SK-N-SH treated with all-trans-retinoic acid at 6 μM for 48 hours (cell line): ENCODE results near the gene RUFY3.

ENCODE experiments used
- ARNTL ChIP-seq: fragments of 450-650 bp; formaldehyde crosslinking; IDR thresholded peaks from 2 replicates; pipeline ENCODE4 v1.5.0; 2020; ENCODE audit warnings: low read depth, mild to moderate bottlenecking, moderate library complexity, borderline replicate concordance
- CSDC2 ChIP-seq: fragments of 250-450 bp; sonication (Bioruptor Pico); IDR thresholded peaks from 2 replicates; pipeline ENCODE4 v1.5.0; 2020; ENCODE audit warnings: mild to moderate bottlenecking, moderate library complexity
- RARB ChIP-seq: fragments of 250-450 bp; sonication (Bioruptor Pico); IDR thresholded peaks from 2 replicates; pipeline ENCODE4 v1.8.0; 2021; ENCODE audit warnings: mild to moderate bottlenecking, moderate library complexity
- ZFP3 ChIP-seq: fragments of 250-450 bp; sonication (Bioruptor Pico); IDR thresholded peaks from 2 replicates; pipeline ENCODE4 v1.5.0; 2020; ENCODE audit warnings: mild to moderate bottlenecking, moderate library complexity
- ZNF70 ChIP-seq: fragments of 450-650 bp; formaldehyde crosslinking; IDR thresholded peaks from 2 replicates; pipeline ENCODE4 v1.5.0; 2020; ENCODE audit warnings: mild to moderate bottlenecking, moderate library complexity
- TF ChIP-seq, protein P1 (sequence below): fragments of 250-450 bp; sonication (Bioruptor Pico); IDR thresholded peaks from 2 replicates; pipeline ENCODE4 v1.5.0; 2020; ENCODE audit warnings: mild to moderate bottlenecking, moderate library complexity
- TF ChIP-seq, protein P2 (sequence below): fragments of 250-450 bp; sonication (Bioruptor Pico); IDR thresholded peaks from 2 replicates; pipeline ENCODE4 v1.8.0; 2020; ENCODE audit warnings: mild to moderate bottlenecking, moderate library complexity, borderline replicate concordance
- TF ChIP-seq, protein P3 (sequence below): fragments of 250-450 bp; sonication (Bioruptor Pico); IDR thresholded peaks from 2 replicates; pipeline ENCODE4 v1.5.1; 2020; ENCODE audit warnings: low read depth, mild to moderate bottlenecking, moderate library complexity

DNA sequence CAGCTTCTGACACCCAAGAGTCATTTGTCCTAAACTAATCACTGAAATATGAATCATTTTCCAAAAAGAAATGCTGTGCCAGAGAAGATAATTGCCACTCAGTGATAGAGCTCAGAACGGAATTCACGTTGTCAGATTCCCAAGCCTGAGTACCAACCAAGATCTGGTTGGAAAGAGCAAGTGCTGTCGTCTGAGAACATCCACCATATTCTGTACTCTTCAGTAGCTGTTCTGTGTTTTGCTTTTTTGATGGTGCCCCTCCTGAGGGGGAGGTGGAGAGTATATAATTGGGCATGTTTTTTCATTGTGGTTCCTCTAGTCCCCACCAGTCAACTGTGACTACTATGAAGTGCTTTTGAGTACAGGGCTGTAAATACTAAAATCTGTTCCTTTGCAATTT, 13.2 kb downstream of the RUFY3 start:
- TF ChIP-seq, protein P1, sequence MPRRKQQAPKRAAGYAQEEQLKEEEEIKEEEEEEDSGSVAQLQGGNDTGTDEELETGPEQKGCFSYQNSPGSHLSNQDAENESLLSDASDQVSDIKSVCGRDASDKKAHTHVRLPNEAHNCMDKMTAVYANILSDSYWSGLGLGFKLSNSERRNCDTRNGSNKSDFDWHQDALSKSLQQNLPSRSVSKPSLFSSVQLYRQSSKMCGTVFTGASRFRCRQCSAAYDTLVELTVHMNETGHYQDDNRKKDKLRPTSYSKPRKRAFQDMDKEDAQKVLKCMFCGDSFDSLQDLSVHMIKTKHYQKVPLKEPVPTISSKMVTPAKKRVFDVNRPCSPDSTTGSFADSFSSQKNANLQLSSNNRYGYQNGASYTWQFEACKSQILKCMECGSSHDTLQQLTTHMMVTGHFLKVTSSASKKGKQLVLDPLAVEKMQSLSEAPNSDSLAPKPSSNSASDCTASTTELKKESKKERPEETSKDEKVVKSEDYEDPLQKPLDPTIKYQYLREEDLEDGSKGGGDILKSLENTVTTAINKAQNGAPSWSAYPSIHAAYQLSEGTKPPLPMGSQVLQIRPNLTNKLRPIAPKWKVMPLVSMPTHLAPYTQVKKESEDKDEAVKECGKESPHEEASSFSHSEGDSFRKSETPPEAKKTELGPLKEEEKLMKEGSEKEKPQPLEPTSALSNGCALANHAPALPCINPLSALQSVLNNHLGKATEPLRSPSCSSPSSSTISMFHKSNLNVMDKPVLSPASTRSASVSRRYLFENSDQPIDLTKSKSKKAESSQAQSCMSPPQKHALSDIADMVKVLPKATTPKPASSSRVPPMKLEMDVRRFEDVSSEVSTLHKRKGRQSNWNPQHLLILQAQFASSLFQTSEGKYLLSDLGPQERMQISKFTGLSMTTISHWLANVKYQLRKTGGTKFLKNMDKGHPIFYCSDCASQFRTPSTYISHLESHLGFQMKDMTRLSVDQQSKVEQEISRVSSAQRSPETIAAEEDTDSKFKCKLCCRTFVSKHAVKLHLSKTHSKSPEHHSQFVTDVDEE (CRISPR knock-in tag), result no peak
- TF ChIP-seq RARB (CRISPR knock-in tag) (no peak), ARNTL (CRISPR knock-in tag) (no peak), ZFP3 (CRISPR knock-in tag) (no peak), CSDC2 (CRISPR knock-in tag) (no peak), ZNF70 (no peak)
- TF ChIP-seq, protein P2, sequence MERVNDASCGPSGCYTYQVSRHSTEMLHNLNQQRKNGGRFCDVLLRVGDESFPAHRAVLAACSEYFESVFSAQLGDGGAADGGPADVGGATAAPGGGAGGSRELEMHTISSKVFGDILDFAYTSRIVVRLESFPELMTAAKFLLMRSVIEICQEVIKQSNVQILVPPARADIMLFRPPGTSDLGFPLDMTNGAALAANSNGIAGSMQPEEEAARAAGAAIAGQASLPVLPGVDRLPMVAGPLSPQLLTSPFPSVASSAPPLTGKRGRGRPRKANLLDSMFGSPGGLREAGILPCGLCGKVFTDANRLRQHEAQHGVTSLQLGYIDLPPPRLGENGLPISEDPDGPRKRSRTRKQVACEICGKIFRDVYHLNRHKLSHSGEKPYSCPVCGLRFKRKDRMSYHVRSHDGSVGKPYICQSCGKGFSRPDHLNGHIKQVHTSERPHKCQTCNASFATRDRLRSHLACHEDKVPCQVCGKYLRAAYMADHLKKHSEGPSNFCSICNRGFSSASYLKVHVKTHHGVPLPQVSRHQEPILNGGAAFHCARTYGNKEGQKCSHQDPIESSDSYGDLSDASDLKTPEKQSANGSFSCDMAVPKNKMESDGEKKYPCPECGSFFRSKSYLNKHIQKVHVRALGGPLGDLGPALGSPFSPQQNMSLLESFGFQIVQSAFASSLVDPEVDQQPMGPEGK, result no peak
- TF ChIP-seq, protein P3, sequence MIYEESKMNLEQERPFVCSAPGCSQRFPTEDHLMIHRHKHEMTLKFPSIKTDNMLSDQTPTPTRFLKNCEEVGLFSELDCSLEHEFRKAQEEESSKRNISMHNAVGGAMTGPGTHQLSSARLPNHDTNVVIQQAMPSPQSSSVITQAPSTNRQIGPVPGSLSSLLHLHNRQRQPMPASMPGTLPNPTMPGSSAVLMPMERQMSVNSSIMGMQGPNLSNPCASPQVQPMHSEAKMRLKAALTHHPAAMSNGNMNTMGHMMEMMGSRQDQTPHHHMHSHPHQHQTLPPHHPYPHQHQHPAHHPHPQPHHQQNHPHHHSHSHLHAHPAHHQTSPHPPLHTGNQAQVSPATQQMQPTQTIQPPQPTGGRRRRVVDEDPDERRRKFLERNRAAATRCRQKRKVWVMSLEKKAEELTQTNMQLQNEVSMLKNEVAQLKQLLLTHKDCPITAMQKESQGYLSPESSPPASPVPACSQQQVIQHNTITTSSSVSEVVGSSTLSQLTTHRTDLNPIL, result no peak
